HAP-1 (cell line): ENCODE results near the gene ELP4.

Experiments
- DNase-seq, 2 experiments: peaks; one replicate each; pipeline ENCODE4 v3.0.0-alpha.2; 2016 to 2020; ENCODE audit warnings: low spot score in 2 of 2
- H3K27me3 ChIP-seq: fragments of 250-450 bp; sonication (Bioruptor Pico); 2 replicates; pipeline ENCODE4 v1.5.1; 2020; ENCODE audit warnings: low read depth, mild to moderate bottlenecking, moderate library complexity
- H3K36me3 ChIP-seq: fragments of 250-450 bp; sonication (Bioruptor Pico); replicated peaks from 2 replicates; pipeline ENCODE4 v1.5.1; 2020; ENCODE audit warnings: mild to moderate bottlenecking
- H3K4me1 ChIP-seq: fragments of 250-450 bp; sonication (Bioruptor Pico); 2 replicates; pipeline ENCODE4 v1.5.1; 2020; ENCODE audit warnings: mild to moderate bottlenecking
- H3K4me3 ChIP-seq: fragments of 250-450 bp; sonication (Bioruptor Pico); 2 replicates; pipeline ENCODE4 v1.5.1; 2020; ENCODE audit warnings: mild to moderate bottlenecking, moderate library complexity
- H3K9me3 ChIP-seq: fragments of 250-450 bp; sonication (Bioruptor Pico); 2 replicates; pipeline ENCODE4 v1.5.1; 2020; ENCODE audit warnings: mild to moderate bottlenecking, moderate library complexity
- in situ Hi-C: fragments of 300-500 bp; cut with MboI; formaldehyde crosslinking; loops from 3 replicates; pipeline ENCODE4 v1.14.3; 2020; ENCODE audit warnings: low sequenced_read_pairs, inconsistent platforms, mixed read lengths

Gene ELP4

GRCh38 chr11:31636983-31637382 lies 127.4 kb downstream of the ELP4 start:
- H3K4me3 ChIP-seq = no peak overlapping the region
- no peaks in the 10 kb centered on the region for H3K9me3 ChIP-seq
- in situ Hi-C loops = loop anchor here (25.0 kb wide), 1 partner anchor 225 kb away; no protein-coding TSS in a partner anchor
- H3K27me3 ChIP-seq = no peaks in the 10 kb centered on the region
- DNase-seq = no peak
- no peaks in the 10 kb centered on the region for H3K4me1 ChIP-seq
- no peaks in the 10 kb centered on the region for H3K36me3 ChIP-seq

- Histone ChIP-seq H3K9me3 (no peaks in the 10 kb centered on the region), H3K36me3 (no peaks in the 10 kb centered on the region), H3K27me3 (no peaks in the 10 kb centered on the region), H3K4me3 (no peak overlapping the region), H3K4me1 (no peaks in the 10 kb centered on the region)
- in situ Hi-C loops = loop anchor here (25.0 kb wide), 1 partner anchor 222 kb away; no protein-coding TSS in a partner anchor
- DNase-seq = no peak
Observed at GRCh38 chr11:31640611-31641010, 131.0 kb downstream of the ELP4 start.

- DNase-seq = peak; percentile 61 to 65
- H3K4me1 ChIP-seq = no peaks in the 10 kb centered on the region
- H3K36me3 ChIP-seq = no peaks in the 10 kb centered on the region
- H3K4me3 ChIP-seq = no peak overlapping the region
- in situ Hi-C loops = loop anchor here (25.0 kb wide), 1 partner anchor 221 kb away; no protein-coding TSS in a partner anchor
- no peaks in the 10 kb centered on the region for H3K27me3 ChIP-seq
- no peaks in the 10 kb centered on the region for H3K9me3 ChIP-seq
Observed at GRCh38 chr11:31641477-31642062, 132.0 kb downstream of the ELP4 start.

GRCh38 chr11:31643857-31644256 lies 134.3 kb downstream of the ELP4 start:
- no peaks in the 10 kb centered on the region for H3K9me3 ChIP-seq
- in situ Hi-C loops = loop anchor here (25.0 kb wide), 1 partner anchor 218 kb away; no protein-coding TSS in a partner anchor
- DNase-seq = no peak
- H3K36me3 ChIP-seq = no peaks in the 10 kb centered on the region
- no peak overlapping the region for H3K4me3 ChIP-seq
- H3K27me3 ChIP-seq = no peaks in the 10 kb centered on the region
- H3K4me1 ChIP-seq = no peaks in the 10 kb centered on the region

- DNase-seq = no peak
- Histone ChIP-seq H3K36me3 (no peaks in the 10 kb centered on the region), H3K9me3 (no peaks in the 10 kb centered on the region), H3K4me1 (no peaks in the 10 kb centered on the region), H3K27me3 (no peaks in the 10 kb centered on the region), H3K4me3 (no peak overlapping the region)
- in situ Hi-C loops = loop anchor here (25.0 kb wide), 1 partner anchor 217 kb away; no protein-coding TSS in a partner anchor
Observed at GRCh38 chr11:31645747-31646146, 136.2 kb downstream of the ELP4 start.

- in situ Hi-C loops = loop anchor here (25.0 kb wide), 1 partner anchor 216 kb away; no protein-coding TSS in a partner anchor
- no peaks in the 10 kb centered on the region for H3K9me3 ChIP-seq
- DNase-seq = no peak
- H3K27me3 ChIP-seq = no peaks in the 10 kb centered on the region
- H3K4me1 ChIP-seq = no peaks in the 10 kb centered on the region
- H3K36me3 ChIP-seq = no peaks in the 10 kb centered on the region
- no peak overlapping the region for H3K4me3 ChIP-seq
Observed at GRCh38 chr11:31646216-31646615, 136.6 kb downstream of the ELP4 start.

- Histone ChIP-seq H3K36me3 (no peaks in the 10 kb centered on the region), H3K27me3 (no peaks in the 10 kb centered on the region), H3K9me3 (no peaks in the 10 kb centered on the region), H3K4me1 (no peaks in the 10 kb centered on the region), H3K4me3 (no peak overlapping the region)
- DNase-seq = no peak
- in situ Hi-C loops = loop anchor here (25.0 kb wide), 1 partner anchor 213 kb away; no protein-coding TSS in a partner anchor
Observed at GRCh38 chr11:31649129-31649966, 139.8 kb downstream of the ELP4 start.

- H3K27me3 ChIP-seq = no peaks in the 10 kb centered on the region
- in situ Hi-C loops = no loop called here
- H3K9me3 ChIP-seq = no peaks in the 10 kb centered on the region
- DNase-seq = no peak
- no peak overlapping the region for H3K4me3 ChIP-seq
- no peaks in the 10 kb centered on the region for H3K36me3 ChIP-seq
- H3K4me1 ChIP-seq = no peaks in the 10 kb centered on the region
Observed at GRCh38 chr11:31651208-31651607, 141.6 kb downstream of the ELP4 start.

GRCh38 chr11:31651822-31652221 lies 142.3 kb downstream of the ELP4 start:
- DNase-seq = no peak
- H3K4me1 ChIP-seq = no peaks in the 10 kb centered on the region
- H3K9me3 ChIP-seq = no peaks in the 10 kb centered on the region
- no peak overlapping the region for H3K4me3 ChIP-seq
- in situ Hi-C loops = no loop called here
- H3K36me3 ChIP-seq = no peaks in the 10 kb centered on the region
- no peaks in the 10 kb centered on the region for H3K27me3 ChIP-seq

GRCh38 chr11:31652528-31652927 lies 143.0 kb downstream of the ELP4 start:
- H3K4me1 ChIP-seq = no peaks in the 10 kb centered on the region
- H3K27me3 ChIP-seq = no peaks in the 10 kb centered on the region
- no peaks in the 10 kb centered on the region for H3K9me3 ChIP-seq
- in situ Hi-C loops = no loop called here
- no peaks in the 10 kb centered on the region for H3K36me3 ChIP-seq
- no peak for DNase-seq
- H3K4me3 ChIP-seq = no peak overlapping the region

GRCh38 chr11:31655483-31655882 lies 145.9 kb downstream of the ELP4 start:
- no peaks in the 10 kb centered on the region for H3K4me1 ChIP-seq
- H3K4me3 ChIP-seq = no peak overlapping the region
- no peak for DNase-seq
- in situ Hi-C loops = no loop called here
- H3K36me3 ChIP-seq = no peaks in the 10 kb centered on the region
- no peaks in the 10 kb centered on the region for H3K27me3 ChIP-seq
- no peaks in the 10 kb centered on the region for H3K9me3 ChIP-seq

- in situ Hi-C loops = no loop called here
- Histone ChIP-seq H3K4me1 (no peaks in the 10 kb centered on the region), H3K9me3 (no peaks in the 10 kb centered on the region), H3K27me3 (no peaks in the 10 kb centered on the region), H3K36me3 (no peaks in the 10 kb centered on the region), H3K4me3 (no peak overlapping the region)
- no peak for DNase-seq
Observed at GRCh38 chr11:31656051-31656450, 146.5 kb downstream of the ELP4 start.

- in situ Hi-C loops = no loop called here
- DNase-seq = no peak
- H3K27me3 ChIP-seq = no peaks in the 10 kb centered on the region
- H3K4me1 ChIP-seq = no peaks in the 10 kb centered on the region
- no peaks in the 10 kb centered on the region for H3K9me3 ChIP-seq
- H3K36me3 ChIP-seq = no peaks in the 10 kb centered on the region
- no peak overlapping the region for H3K4me3 ChIP-seq
Observed at GRCh38 chr11:31657091-31657490, 147.5 kb downstream of the ELP4 start.

GRCh38 chr11:31664129-31664528 lies 154.6 kb downstream of the ELP4 start:
- Histone ChIP-seq H3K9me3 (no peaks in the 10 kb centered on the region), H3K4me1 (peaks cover 9% of the 10 kb centered on the region), H3K27me3 (no peaks in the 10 kb centered on the region), H3K36me3 (no peaks in the 10 kb centered on the region), H3K4me3 (no peak overlapping the region)
- peak in 1 of 2 experiments; percentile 88 for DNase-seq
- in situ Hi-C loops = no loop called here
